HEK293 (cell line): ENCODE measurements around the gene PRR27.

Experiments used
- CTCF ChIA-PET: fragments of 350-600 bp; formaldehyde crosslinking; extraction: SDS; loops from one replicate; lab custom pipeline; 2021; ENCODE audit warnings: antibody characterized with exemption; lab: Yijun Ruan, JAX
- POLR2A ChIA-PET: fragments of 300-600 bp; formaldehyde crosslinking; extraction: SDS; loops from one replicate; lab custom pipeline; 2020; ENCODE audit warnings: antibody characterized with exemption, inconsistent platforms; lab: Yijun Ruan, JAX
- H3K27ac ChIP-seq: fragments of 200-500 bp; sonication (Bioruptor generic); 2 replicates; pipeline ENCODE4 v1.5.1; 2014; ENCODE audit warnings: low read depth, low read length, control low read depth, inconsistent platforms; ENCODE audit errors: extremely low read depth
- H3K36me3 ChIP-seq, 2 experiments: fragments of 200-500 bp in 1 of 2; sonication (Bioruptor generic) in 1 of 2; 1 replicate in 1 of 2; 2 replicates in 1 of 2; pipeline ENCODE4 v1.5.1; 2014 to 2017; ENCODE audit warnings: inconsistent platforms in 2 of 2, low read length in 2 of 2; ENCODE audit not compliant: control insufficient read depth in 2 of 2, insufficient read depth in 1 of 2
- H3K4me1 ChIP-seq: fragments of 200-500 bp; sonication (Bioruptor generic); 2 replicates; pipeline ENCODE4 v1.5.1; 2014; ENCODE audit warnings: mild to moderate bottlenecking, low read length, inconsistent platforms; ENCODE audit not compliant: control insufficient read depth, insufficient read depth
- H3K4me3 ChIP-seq: 2 replicates; pipeline ENCODE4 v1.5.1; 2011; ENCODE audit warnings: low read depth, mild to moderate bottlenecking, control low read depth, low read length, moderate library complexity
- H3K9me3 ChIP-seq: fragments of 200-500 bp; sonication (Bioruptor generic); 2 replicates; pipeline ENCODE4 v1.5.1; 2014; ENCODE audit warnings: low read depth, low read length, inconsistent platforms; ENCODE audit not compliant: control insufficient read depth, insufficient read depth
- GLI2 ChIP-seq: fragments of 450-650 bp; formaldehyde crosslinking; IDR thresholded peaks from 2 replicates; pipeline ENCODE4; 2017; ENCODE audit warnings: missing biosample characterization, missing genetic modification characterization, low read depth, borderline replicate concordance
- GLIS2 ChIP-seq: fragments of 450-650 bp; formaldehyde crosslinking; IDR thresholded peaks from 2 replicates; pipeline ENCODE4 v1.5.1; 2016; ENCODE audit warnings: missing biosample characterization, missing genetic modification characterization
- KLF10 ChIP-seq: fragments of 450-650 bp; IDR thresholded peaks from 2 replicates; pipeline ENCODE4 v1.5.1; 2018; ENCODE audit warnings: missing biosample characterization, mild to moderate bottlenecking, missing genetic modification characterization
- MYNN ChIP-seq: fragments of 450-650 bp; formaldehyde crosslinking; IDR thresholded peaks from 2 replicates; pipeline ENCODE4 v1.5.1; 2016; ENCODE audit warnings: missing biosample characterization, missing genetic modification characterization, borderline replicate concordance
- SETDB1 ChIP-seq: IDR thresholded peaks from one replicate; pipeline ENCODE4 v1.6.1; 2017; ENCODE audit warnings: mild to moderate bottlenecking, low read length, moderate library complexity, mixed read lengths; ENCODE audit not compliant: insufficient read length
- YY2 ChIP-seq: fragments of 450-650 bp; formaldehyde crosslinking; IDR thresholded peaks from 2 replicates; pipeline ENCODE4 v1.5.1; 2016; ENCODE audit warnings: missing biosample characterization, missing genetic modification characterization
- ZFHX2 ChIP-seq: fragments of 450-650 bp; formaldehyde crosslinking; conservative IDR thresholded peaks from 2 replicates; pipeline ENCODE4 v1.5.1; 2016; ENCODE audit warnings: missing biosample characterization, missing genetic modification characterization
- ZFP41 ChIP-seq: fragments of 450-650 bp; formaldehyde crosslinking; IDR thresholded peaks from 2 replicates; pipeline ENCODE4 v1.5.1; 2016; ENCODE audit warnings: missing biosample characterization, missing genetic modification characterization, borderline replicate concordance
- ZNF157 ChIP-seq: fragments of 450-650 bp; formaldehyde crosslinking; IDR thresholded peaks from 2 replicates; pipeline ENCODE4 v1.5.1; 2016; ENCODE audit warnings: missing biosample characterization, missing genetic modification characterization
- ZNF214 ChIP-seq: fragments of 450-650 bp; formaldehyde crosslinking; IDR thresholded peaks from 2 replicates; pipeline ENCODE4 v1.5.1; 2017; ENCODE audit warnings: missing biosample characterization, mild to moderate bottlenecking, missing genetic modification characterization, borderline replicate concordance
- ZNF302 ChIP-seq: fragments of 450-650 bp; formaldehyde crosslinking; IDR thresholded peaks from 2 replicates; pipeline ENCODE4 v1.5.1; 2016; ENCODE audit warnings: missing biosample characterization, missing genetic modification characterization, low read depth
- ZNF423 ChIP-seq: fragments of 450-650 bp; formaldehyde crosslinking; IDR thresholded peaks from 2 replicates; pipeline ENCODE4 v1.5.1; 2016; ENCODE audit warnings: missing biosample characterization, missing genetic modification characterization
- ZNF426 ChIP-seq: fragments of 450-650 bp; formaldehyde crosslinking; IDR thresholded peaks from 2 replicates; pipeline ENCODE4 v1.5.1; 2017; ENCODE audit warnings: missing biosample characterization, missing genetic modification characterization, mild to moderate bottlenecking, inconsistent platforms, moderate library complexity
- ZNF549 ChIP-seq: fragments of 450-650 bp; IDR thresholded peaks from 2 replicates; pipeline ENCODE4 v1.5.1; 2018; ENCODE audit warnings: missing biosample characterization, missing genetic modification characterization, mild to moderate bottlenecking, inconsistent platforms, moderate library complexity
- ZNF560 ChIP-seq: fragments of 450-650 bp; formaldehyde crosslinking; IDR thresholded peaks from 2 replicates; pipeline ENCODE4 v1.5.1; 2017; ENCODE audit warnings: missing biosample characterization, missing genetic modification characterization, borderline replicate concordance
- ZNF785 ChIP-seq: fragments of 450-650 bp; formaldehyde crosslinking; IDR thresholded peaks from 2 replicates; pipeline ENCODE4 v1.5.1; 2016; ENCODE audit warnings: missing biosample characterization, missing genetic modification characterization
- ZXDB ChIP-seq: fragments of 450-650 bp; formaldehyde crosslinking; IDR thresholded peaks from 2 replicates; pipeline ENCODE4 v1.5.1; 2016; ENCODE audit warnings: missing biosample characterization, missing genetic modification characterization
- TF ChIP-seq, protein P1 (sequence below): fragments of 450-650 bp; formaldehyde crosslinking; IDR thresholded peaks from 2 replicates; pipeline ENCODE4 v1.5.1; 2016; ENCODE audit warnings: missing biosample characterization, missing genetic modification characterization, borderline replicate concordance
- TF ChIP-seq, protein P2 (sequence below): fragments of 450-650 bp; formaldehyde crosslinking; IDR thresholded peaks from 2 replicates; pipeline ENCODE4 v1.5.1; 2016; ENCODE audit warnings: missing biosample characterization, missing genetic modification characterization, borderline replicate concordance
- TF ChIP-seq, protein P3 (sequence below): sonication (generic); formaldehyde crosslinking; IDR thresholded peaks from 2 replicates; pipeline ENCODE4 v1.8.1; 2022; ENCODE audit warnings: mild to moderate bottlenecking, moderate library complexity, missing genetic modification reagents
- TF ChIP-seq, protein P4 (sequence below): fragments of 450-650 bp; formaldehyde crosslinking; IDR thresholded peaks from 2 replicates; pipeline ENCODE4 v1.5.1; 2017; ENCODE audit warnings: missing biosample characterization, missing genetic modification characterization
- TF ChIP-seq, protein P5 (sequence below): fragments of 450-650 bp; formaldehyde crosslinking; IDR thresholded peaks from 2 replicates; pipeline ENCODE4 v1.5.1; 2016; ENCODE audit warnings: missing biosample characterization, missing genetic modification characterization
- TF ChIP-seq, protein P6 (sequence below): fragments of 450-650 bp; formaldehyde crosslinking; IDR thresholded peaks from 2 replicates; pipeline ENCODE4 v1.5.1; 2016; ENCODE audit warnings: missing biosample characterization, missing genetic modification characterization

PRR27 gene

DNA sequence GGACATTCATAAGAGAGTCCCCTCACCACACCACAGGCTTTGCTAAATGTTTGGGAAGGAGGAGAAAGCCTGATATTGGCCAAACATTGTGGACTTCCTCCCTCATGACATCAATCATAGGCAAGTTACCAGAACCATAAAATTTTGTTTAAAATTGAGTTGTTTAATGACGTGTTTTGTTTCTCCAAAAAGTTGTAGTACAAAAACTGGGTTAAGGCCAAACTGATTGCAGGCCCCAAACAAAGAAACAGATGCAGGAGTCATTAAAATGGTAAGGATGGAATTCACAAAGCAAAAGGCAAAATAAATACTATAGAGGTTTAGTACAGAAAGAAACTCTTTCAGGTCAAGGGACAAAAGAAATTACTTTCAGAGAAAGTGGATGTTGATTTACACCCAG, 37.6 kb downstream of the PRR27 start (continued):
- TF ChIP-seq ZFP41 (tag by site-specific recombination): no peak

DNA sequence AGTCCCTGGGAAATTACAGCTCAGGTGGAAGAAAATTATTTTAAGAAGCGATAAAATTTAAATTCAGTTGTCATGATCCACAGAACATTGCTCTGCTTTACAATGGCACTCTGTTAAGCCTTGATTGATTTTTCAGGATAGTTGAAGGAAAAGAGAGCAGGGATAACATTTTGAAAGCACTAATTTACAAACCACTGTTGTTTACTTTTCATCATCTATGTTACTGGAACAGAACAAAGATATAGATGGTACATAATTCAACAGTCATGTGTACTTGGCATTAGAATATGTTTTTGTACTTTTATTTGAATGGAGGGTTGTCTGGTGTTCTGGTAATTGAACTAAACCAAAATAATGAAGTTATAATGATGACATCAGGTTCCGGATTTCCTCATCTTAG, 38.9 kb downstream of the PRR27 start:
- no peaks in the 10 kb centered on the region for H3K4me1 ChIP-seq

DNA sequence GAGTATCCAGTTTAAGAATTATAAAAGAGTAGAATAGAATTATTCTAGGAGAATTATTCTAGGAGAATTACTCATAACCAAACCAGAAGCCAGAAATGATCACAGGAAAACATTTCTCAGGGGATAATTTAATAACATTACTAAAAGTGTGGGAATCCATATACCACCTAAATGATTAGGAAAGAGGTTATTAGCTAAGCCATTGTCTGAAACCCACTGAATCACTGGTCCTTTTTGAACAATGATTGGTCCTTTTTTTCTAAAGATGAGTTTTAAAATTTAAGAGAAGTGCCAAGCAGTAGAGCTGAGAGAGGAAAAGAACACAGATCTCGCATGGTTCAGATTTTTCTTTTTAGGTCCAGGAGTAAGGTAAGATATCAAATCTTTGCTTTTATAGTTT, 41.4 kb downstream of the PRR27 start, which contains the start of gene ODAM:
ODAM (plus strand) TSS at position 301 of the 400 bp plus-strand sequence. CDS start 819 bp downstream, outside the sequence.
- Histone ChIP-seq H3K4me1 (no peaks in the 10 kb centered on the region), H3K9me3 (no peaks in the 10 kb centered on the region), H3K4me3 (no peak within 1 kb of the TSS), H3K27ac (no peak within 1 kb of the TSS), H3K36me3 (no peaks in the 10 kb centered on the region)
- no peak for TF ChIP-seq GLI2 (tag by site-specific recombination)
- TF ChIP-seq ZNF157: no peak
- TF ChIP-seq ZXDB: no peak
- no peak for TF ChIP-seq ZNF426 (tag by site-specific recombination)
- TF ChIP-seq, protein P1, sequence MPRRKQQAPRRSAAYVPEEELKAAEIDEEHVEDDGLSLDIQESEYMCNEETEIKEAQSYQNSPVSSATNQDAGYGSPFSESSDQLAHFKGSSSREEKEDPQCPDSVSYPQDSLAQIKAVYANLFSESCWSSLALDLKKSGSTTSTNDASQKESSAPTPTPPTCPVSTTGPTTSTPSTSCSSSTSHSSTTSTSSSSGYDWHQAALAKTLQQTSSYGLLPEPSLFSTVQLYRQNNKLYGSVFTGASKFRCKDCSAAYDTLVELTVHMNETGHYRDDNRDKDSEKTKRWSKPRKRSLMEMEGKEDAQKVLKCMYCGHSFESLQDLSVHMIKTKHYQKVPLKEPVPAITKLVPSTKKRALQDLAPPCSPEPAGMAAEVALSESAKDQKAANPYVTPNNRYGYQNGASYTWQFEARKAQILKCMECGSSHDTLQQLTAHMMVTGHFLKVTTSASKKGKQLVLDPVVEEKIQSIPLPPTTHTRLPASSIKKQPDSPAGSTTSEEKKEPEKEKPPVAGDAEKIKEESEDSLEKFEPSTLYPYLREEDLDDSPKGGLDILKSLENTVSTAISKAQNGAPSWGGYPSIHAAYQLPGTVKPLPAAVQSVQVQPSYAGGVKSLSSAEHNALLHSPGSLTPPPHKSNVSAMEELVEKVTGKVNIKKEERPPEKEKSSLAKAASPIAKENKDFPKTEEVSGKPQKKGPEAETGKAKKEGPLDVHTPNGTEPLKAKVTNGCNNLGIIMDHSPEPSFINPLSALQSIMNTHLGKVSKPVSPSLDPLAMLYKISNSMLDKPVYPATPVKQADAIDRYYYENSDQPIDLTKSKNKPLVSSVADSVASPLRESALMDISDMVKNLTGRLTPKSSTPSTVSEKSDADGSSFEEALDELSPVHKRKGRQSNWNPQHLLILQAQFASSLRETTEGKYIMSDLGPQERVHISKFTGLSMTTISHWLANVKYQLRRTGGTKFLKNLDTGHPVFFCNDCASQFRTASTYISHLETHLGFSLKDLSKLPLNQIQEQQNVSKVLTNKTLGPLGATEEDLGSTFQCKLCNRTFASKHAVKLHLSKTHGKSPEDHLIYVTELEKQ (tag by site-specific recombination): no peak
- TF ChIP-seq ZNF423 (tag by site-specific recombination): no peak
- TF ChIP-seq ZNF560 (tag by site-specific recombination): no peak
- TF ChIP-seq, protein P2, sequence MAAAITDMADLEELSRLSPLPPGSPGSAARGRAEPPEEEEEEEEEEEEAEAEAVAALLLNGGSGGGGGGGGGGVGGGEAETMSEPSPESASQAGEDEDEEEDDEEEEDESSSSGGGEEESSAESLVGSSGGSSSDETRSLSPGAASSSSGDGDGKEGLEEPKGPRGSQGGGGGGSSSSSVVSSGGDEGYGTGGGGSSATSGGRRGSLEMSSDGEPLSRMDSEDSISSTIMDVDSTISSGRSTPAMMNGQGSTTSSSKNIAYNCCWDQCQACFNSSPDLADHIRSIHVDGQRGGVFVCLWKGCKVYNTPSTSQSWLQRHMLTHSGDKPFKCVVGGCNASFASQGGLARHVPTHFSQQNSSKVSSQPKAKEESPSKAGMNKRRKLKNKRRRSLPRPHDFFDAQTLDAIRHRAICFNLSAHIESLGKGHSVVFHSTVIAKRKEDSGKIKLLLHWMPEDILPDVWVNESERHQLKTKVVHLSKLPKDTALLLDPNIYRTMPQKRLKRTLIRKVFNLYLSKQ (tag by site-specific recombination): no peak
- TF ChIP-seq ZNF785 (tag by site-specific recombination): no peak
- TF ChIP-seq, protein P3, sequence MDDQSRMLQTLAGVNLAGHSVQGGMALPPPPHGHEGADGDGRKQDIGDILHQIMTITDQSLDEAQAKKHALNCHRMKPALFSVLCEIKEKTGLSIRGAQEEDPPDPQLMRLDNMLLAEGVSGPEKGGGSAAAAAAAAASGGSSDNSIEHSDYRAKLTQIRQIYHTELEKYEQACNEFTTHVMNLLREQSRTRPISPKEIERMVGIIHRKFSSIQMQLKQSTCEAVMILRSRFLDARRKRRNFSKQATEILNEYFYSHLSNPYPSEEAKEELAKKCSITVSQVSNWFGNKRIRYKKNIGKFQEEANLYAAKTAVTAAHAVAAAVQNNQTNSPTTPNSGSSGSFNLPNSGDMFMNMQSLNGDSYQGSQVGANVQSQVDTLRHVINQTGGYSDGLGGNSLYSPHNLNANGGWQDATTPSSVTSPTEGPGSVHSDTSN (CRISPR knock-in tag): no peak
- TF ChIP-seq GLIS2 (tag by site-specific recombination): no peak
- no peak for TF ChIP-seq ZFHX2
- TF ChIP-seq SETDB1: no peak
- TF ChIP-seq, protein P4, sequence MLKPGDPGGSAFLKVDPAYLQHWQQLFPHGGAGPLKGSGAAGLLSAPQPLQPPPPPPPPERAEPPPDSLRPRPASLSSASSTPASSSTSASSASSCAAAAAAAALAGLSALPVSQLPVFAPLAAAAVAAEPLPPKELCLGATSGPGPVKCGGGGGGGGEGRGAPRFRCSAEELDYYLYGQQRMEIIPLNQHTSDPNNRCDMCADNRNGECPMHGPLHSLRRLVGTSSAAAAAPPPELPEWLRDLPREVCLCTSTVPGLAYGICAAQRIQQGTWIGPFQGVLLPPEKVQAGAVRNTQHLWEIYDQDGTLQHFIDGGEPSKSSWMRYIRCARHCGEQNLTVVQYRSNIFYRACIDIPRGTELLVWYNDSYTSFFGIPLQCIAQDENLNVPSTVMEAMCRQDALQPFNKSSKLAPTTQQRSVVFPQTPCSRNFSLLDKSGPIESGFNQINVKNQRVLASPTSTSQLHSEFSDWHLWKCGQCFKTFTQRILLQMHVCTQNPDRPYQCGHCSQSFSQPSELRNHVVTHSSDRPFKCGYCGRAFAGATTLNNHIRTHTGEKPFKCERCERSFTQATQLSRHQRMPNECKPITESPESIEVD (tag by site-specific recombination): no peak
- no peak for TF ChIP-seq YY2 (tag by site-specific recombination)
- no peak for TF ChIP-seq KLF10 (tag by site-specific recombination)
- no peak for TF ChIP-seq MYNN
- TF ChIP-seq, protein P5, sequence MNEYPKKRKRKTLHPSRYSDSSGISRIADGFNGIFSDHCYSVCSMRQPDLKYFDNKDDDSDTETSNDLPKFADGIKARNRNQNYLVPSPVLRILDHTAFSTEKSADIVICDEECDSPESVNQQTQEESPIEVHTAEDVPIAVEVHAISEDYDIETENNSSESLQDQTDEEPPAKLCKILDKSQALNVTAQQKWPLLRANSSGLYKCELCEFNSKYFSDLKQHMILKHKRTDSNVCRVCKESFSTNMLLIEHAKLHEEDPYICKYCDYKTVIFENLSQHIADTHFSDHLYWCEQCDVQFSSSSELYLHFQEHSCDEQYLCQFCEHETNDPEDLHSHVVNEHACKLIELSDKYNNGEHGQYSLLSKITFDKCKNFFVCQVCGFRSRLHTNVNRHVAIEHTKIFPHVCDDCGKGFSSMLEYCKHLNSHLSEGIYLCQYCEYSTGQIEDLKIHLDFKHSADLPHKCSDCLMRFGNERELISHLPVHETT (tag by site-specific recombination): no peak
- no peak for TF ChIP-seq ZNF549 (tag by site-specific recombination)
- CTCF ChIA-PET: no interaction called here
- POLR2A ChIA-PET: no interaction called here

More for the DNA sequence above, 38.9 kb downstream of the PRR27 start:
- H3K27ac ChIP-seq: no peak overlapping the region
- no peaks in the 10 kb centered on the region for H3K36me3 ChIP-seq
- POLR2A ChIA-PET: no interaction called here
- CTCF ChIA-PET: interaction anchor here (0.6 to 1.5 kb wide), 3 partner anchors 9 to 312 kb away, joined by 3 to 12 read pairs (median 4); no protein-coding TSS in a partner anchor
- H3K9me3 ChIP-seq: no peaks in the 10 kb centered on the region
- TF ChIP-seq ZNF302 (tag by site-specific recombination) (no peak), ZNF214 (tag by site-specific recombination) (no peak), SETDB1 (no peak)
- TF ChIP-seq, protein P6, sequence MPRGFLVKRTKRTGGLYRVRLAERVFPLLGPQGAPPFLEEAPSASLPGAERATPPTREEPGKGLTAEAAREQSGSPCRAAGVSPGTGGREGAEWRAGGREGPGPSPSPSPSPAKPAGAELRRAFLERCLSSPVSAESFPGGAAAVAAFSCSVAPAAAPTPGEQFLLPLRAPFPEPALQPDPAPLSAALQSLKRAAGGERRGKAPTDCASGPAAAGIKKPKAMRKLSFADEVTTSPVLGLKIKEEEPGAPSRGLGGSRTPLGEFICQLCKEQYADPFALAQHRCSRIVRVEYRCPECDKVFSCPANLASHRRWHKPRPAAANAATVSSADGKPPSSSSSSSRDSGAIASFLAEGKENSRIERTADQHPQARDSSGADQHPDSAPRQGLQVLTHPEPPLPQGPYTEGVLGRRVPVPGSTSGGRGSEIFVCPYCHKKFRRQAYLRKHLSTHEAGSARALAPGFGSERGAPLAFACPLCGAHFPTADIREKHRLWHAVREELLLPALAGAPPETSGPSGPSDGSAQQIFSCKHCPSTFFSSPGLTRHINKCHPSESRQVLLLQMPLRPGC (tag by site-specific recombination): no peak
- TF ChIP-seq, all 188 proteins: peak for 0
- H3K4me3 ChIP-seq: no peak overlapping the region
